ENCODE data around the gene ZFAND6. TPM values are rescaled to one million over a fixed set of nuclear protein-coding genes. Genes with fewer than 3 reads are reported as not detected.

Gene ZFAND6
- total RNA-seq, 1 donor from 2014 or later: 164 TPM

DNA sequence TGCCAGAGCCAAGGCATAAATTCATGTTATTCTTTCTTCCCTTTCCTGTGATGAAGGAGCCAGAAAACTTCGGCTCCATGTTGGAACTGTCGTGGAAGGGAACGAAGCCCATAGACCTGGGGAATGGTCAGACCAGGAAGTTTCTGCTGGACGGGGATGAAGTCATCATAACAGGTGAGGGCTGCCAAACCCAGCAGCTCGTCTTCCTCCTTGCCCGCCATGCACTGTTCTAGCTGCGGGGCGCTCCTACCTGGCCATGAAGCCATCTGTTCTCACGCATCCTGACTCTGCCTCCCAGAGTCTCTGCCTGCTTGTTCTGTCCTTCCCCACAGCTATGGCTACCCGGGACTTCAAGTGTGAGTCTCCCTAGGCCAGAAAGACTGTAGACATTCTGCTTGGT, 121.5 kb downstream of the ZFAND6 start:
- Histone ChIP-seq H3K4me1 (ENCODE audit: control insufficient read depth in 3 of 3, insufficient read depth in 3 of 3, low read length in 3 of 3) (peaks cover 10 to 22% (median 21%) of the 10 kb centered on the region in 3 donors), H3K9me3 (ENCODE audit: control insufficient read depth in 3 of 3, low read length in 3 of 3) (no peaks in the 10 kb centered on the region), H3K36me3 (ENCODE audit: control insufficient read depth in 3 of 3, insufficient read depth in 3 of 3, low read length in 3 of 3) (peaks cover 16 to 30% (median 20%) of the 10 kb centered on the region in 3 donors), H3K9ac (ENCODE audit: low read depth in 1 of 3, low read length in 3 of 3) (no peak overlapping the region), H3K4me3 (ENCODE audit: low read length in 3 of 3) (no peak overlapping the region), H3K27me3 (ENCODE audit: control insufficient read depth in 3 of 3, insufficient read depth in 3 of 3, low read length in 3 of 3) (no peaks in the 10 kb centered on the region), H3K27ac (ENCODE audit: low read depth, low read length) (no peak overlapping the region)

DNA sequence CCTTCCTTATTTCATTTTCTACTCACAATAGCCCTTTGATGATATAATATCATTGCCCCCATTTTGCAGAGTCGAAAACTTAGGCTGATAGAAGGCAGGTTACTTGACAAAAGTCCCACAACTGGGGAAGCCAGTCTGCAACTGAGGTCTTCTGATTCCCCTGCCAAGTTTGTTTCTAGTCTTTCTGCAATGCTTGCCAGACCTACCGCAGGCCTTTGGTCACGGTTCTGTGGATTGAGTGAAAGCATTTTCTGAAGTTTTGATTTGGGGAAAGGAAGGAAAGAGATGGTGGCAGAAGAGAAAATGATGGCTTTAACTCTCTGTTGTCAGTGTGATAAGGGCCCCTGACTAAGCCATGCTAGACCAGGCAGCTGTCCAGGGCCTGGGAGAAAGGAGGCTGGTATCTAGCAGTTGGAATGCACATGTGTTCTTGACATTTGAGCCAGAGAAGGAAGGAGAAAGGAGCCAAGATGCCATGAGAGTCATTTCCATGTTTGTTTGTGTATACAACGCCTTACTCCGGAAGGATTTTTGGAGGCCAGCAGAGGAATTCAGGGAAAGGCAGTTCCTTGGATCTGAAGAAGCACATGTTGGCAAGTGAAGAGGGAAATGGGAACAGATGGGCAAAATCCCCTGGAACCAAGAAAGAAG, 123.3 kb downstream of the ZFAND6 start:
- Histone ChIP-seq H3K9ac (ENCODE audit: low read depth in 1 of 3, low read length in 3 of 3) (no peak overlapping the region), H3K4me1 (ENCODE audit: control insufficient read depth in 3 of 3, insufficient read depth in 3 of 3, low read length in 3 of 3) (peaks cover 10 to 22% (median 21%) of the 10 kb centered on the region in 3 donors), H3K4me3 (ENCODE audit: low read length in 3 of 3) (no peak overlapping the region), H3K27me3 (ENCODE audit: control insufficient read depth in 3 of 3, insufficient read depth in 3 of 3, low read length in 3 of 3) (no peaks in the 10 kb centered on the region), H3K9me3 (ENCODE audit: control insufficient read depth in 3 of 3, low read length in 3 of 3) (no peaks in the 10 kb centered on the region), H3K36me3 (ENCODE audit: control insufficient read depth in 3 of 3, insufficient read depth in 3 of 3, low read length in 3 of 3) (peaks cover 17 to 36% (median 29%) of the 10 kb centered on the region in 3 donors), H3K27ac (ENCODE audit: low read depth, low read length) (no peak overlapping the region)

DNA sequence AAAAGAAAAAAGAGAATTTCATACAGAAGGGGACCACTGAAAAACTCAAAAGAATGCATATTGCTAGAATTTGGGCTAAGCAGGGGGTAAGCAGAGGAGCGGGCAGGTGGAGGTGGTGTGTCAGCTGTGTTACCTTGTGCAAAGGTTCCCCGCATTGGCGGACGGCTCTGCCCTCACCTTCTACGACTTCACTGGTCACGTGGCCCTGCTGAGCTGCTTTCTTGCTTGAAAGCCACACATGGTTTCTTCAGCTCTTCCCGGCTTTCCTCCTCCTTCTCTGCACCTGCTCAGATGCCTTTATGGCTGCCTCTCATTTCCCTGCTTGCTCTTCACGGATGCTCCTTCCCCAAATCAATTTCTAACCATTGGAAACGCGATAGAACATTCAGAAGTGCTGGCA, 123.8 kb downstream of the ZFAND6 start:
- H3K27me3 ChIP-seq (ENCODE audit: control insufficient read depth in 3 of 3, insufficient read depth in 3 of 3, low read length in 3 of 3): no peaks in the 10 kb centered on the region
- no peak overlapping the region for H3K9ac ChIP-seq (ENCODE audit: low read depth in 1 of 3, low read length in 3 of 3)
- no peaks in the 10 kb centered on the region for H3K9me3 ChIP-seq (ENCODE audit: control insufficient read depth in 3 of 3, low read length in 3 of 3)
- H3K36me3 ChIP-seq (ENCODE audit: control insufficient read depth in 3 of 3, insufficient read depth in 3 of 3, low read length in 3 of 3): peaks cover 17 to 36% (median 29%) of the 10 kb centered on the region in 3 donors
- no peak overlapping the region for H3K27ac ChIP-seq (ENCODE audit: low read depth, low read length)
- no peak overlapping the region for H3K4me3 ChIP-seq (ENCODE audit: low read length in 3 of 3)
- peaks cover 10 to 22% (median 21%) of the 10 kb centered on the region in 3 donors for H3K4me1 ChIP-seq (ENCODE audit: control insufficient read depth in 3 of 3, insufficient read depth in 3 of 3, low read length in 3 of 3)

DNA sequence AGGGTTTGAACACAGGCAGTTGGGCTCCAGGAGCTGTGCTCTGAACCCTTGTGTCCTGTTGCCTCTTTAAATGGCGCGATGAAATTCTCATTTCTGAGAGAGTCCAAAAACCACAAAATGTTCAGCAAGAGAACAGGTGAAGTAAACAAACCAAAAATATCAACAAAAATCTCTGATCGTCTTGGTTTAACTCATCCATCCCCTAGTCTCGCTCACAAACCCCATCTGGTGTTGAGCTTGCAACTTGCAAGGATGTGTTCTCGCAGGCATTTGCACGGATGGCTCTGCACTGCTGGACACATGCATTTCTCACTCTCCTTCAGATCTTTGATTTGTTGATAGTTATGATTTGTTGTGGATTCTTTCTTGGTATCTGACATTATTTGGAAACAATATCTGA, 124.4 kb downstream of the ZFAND6 start:
- no peaks in the 10 kb centered on the region for H3K27me3 ChIP-seq (ENCODE audit: control insufficient read depth in 3 of 3, insufficient read depth in 3 of 3, low read length in 3 of 3)
- H3K4me3 ChIP-seq (ENCODE audit: low read length in 3 of 3): no peak overlapping the region
- H3K4me1 ChIP-seq (ENCODE audit: control insufficient read depth in 3 of 3, insufficient read depth in 3 of 3, low read length in 3 of 3): peaks cover 10 to 22% (median 21%) of the 10 kb centered on the region in 3 donors
- H3K36me3 ChIP-seq (ENCODE audit: control insufficient read depth in 3 of 3, insufficient read depth in 3 of 3, low read length in 3 of 3): peaks cover 21 to 36% (median 29%) of the 10 kb centered on the region in 3 donors
- no peak overlapping the region for H3K27ac ChIP-seq (ENCODE audit: low read depth, low read length)
- H3K9ac ChIP-seq (ENCODE audit: low read depth in 1 of 3, low read length in 3 of 3): no peak overlapping the region
- no peaks in the 10 kb centered on the region for H3K9me3 ChIP-seq (ENCODE audit: control insufficient read depth in 3 of 3, low read length in 3 of 3)

DNA sequence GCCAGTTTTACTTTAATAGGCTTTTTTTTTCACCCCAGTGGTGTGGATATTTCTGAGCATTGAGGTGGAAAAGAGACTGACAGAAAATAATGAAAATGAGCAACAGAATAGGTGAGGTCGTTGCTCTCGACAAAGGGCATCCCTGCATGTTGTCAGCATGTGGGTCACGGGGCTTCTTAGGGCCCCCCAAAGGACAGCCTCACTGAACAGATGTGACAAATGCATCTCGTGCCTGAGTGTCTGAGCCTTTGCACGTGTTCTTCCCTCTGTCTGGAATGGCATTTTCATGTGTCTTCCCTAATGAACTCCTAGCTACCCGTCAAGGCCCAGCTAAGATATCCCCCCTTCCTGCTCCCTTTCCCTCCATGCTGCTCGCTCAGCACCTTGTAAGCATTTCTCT, 125.1 kb downstream of the ZFAND6 start:
- H3K9ac ChIP-seq (ENCODE audit: low read depth in 1 of 3, low read length in 3 of 3): no peak overlapping the region
- H3K27ac ChIP-seq (ENCODE audit: low read depth, low read length): no peak overlapping the region
- H3K4me3 ChIP-seq (ENCODE audit: low read length in 3 of 3): no peak overlapping the region
- H3K4me1 ChIP-seq (ENCODE audit: control insufficient read depth in 3 of 3, insufficient read depth in 3 of 3, low read length in 3 of 3): peaks cover 10 to 21% (median 20%) of the 10 kb centered on the region in 3 donors
- H3K9me3 ChIP-seq (ENCODE audit: control insufficient read depth in 3 of 3, low read length in 3 of 3): no peaks in the 10 kb centered on the region
- H3K27me3 ChIP-seq (ENCODE audit: control insufficient read depth in 3 of 3, insufficient read depth in 3 of 3, low read length in 3 of 3): no peaks in the 10 kb centered on the region
- H3K36me3 ChIP-seq (ENCODE audit: control insufficient read depth in 3 of 3, insufficient read depth in 3 of 3, low read length in 3 of 3): peaks cover 21 to 36% (median 29%) of the 10 kb centered on the region in 3 donors

DNA sequence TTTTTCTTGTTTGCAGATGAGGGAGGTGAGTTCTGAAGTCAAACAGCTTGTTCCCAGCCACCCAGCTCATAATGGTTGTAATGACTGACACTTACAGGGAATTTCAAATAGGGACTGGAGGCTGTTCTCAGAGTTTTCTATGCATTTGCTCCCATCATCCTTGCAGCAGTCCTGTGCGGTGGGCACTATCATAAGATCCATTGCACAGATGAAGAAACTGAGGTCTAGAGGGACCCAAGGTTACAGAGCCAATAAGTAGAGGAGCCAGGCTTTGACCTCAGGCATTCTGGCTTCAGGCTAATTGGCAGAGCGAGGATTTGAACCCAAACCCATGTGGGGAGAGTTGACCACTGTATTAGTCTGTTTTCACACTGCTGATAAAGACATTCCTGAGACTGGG, 125.7 kb downstream of the ZFAND6 start:
- H3K4me3 ChIP-seq (ENCODE audit: low read length in 3 of 3): no peak overlapping the region
- H3K27ac ChIP-seq (ENCODE audit: low read depth, low read length): no peak overlapping the region
- peaks cover 18 to 34% (median 29%) of the 10 kb centered on the region in 3 donors for H3K36me3 ChIP-seq (ENCODE audit: control insufficient read depth in 3 of 3, insufficient read depth in 3 of 3, low read length in 3 of 3)
- no peaks in the 10 kb centered on the region for H3K27me3 ChIP-seq (ENCODE audit: control insufficient read depth in 3 of 3, insufficient read depth in 3 of 3, low read length in 3 of 3)
- H3K9me3 ChIP-seq (ENCODE audit: control insufficient read depth in 3 of 3, low read length in 3 of 3): no peaks in the 10 kb centered on the region
- peaks cover 10 to 21% (median 19%) of the 10 kb centered on the region in 3 donors for H3K4me1 ChIP-seq (ENCODE audit: control insufficient read depth in 3 of 3, insufficient read depth in 3 of 3, low read length in 3 of 3)
- H3K9ac ChIP-seq (ENCODE audit: low read depth in 1 of 3, low read length in 3 of 3): no peak overlapping the region

DNA sequence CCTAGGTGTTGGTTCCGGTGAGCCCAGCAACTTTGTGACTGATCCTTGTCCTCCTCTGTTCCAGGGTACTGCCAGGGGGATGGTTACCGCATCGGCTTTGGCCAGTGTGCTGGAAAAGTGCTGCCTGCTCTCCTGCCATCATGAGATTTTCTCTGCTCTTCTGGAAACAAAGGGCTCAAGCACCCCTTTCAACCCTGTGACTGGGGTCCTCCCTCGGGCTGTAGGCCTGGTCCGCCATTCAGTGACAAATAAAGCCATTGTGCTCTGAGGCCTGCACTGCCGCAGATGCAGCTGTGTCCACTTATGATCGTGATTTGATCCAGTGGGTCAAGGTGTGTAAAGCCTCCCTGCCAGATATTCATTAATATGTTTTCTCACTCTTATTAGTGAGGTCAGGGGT, 126.6 kb downstream of the ZFAND6 start:
- no peak overlapping the region for H3K4me3 ChIP-seq (ENCODE audit: low read length in 3 of 3)
- peaks cover 13 to 27% (median 21%) of the 10 kb centered on the region in 3 donors for H3K36me3 ChIP-seq (ENCODE audit: control insufficient read depth in 3 of 3, insufficient read depth in 3 of 3, low read length in 3 of 3)
- no peak overlapping the region for H3K27ac ChIP-seq (ENCODE audit: low read depth, low read length)
- no peaks in the 10 kb centered on the region for H3K27me3 ChIP-seq (ENCODE audit: control insufficient read depth in 3 of 3, insufficient read depth in 3 of 3, low read length in 3 of 3)
- H3K4me1 ChIP-seq (ENCODE audit: control insufficient read depth in 3 of 3, insufficient read depth in 3 of 3, low read length in 3 of 3): peaks cover 10 to 21% (median 19%) of the 10 kb centered on the region in 3 donors
- H3K9me3 ChIP-seq (ENCODE audit: control insufficient read depth in 3 of 3, low read length in 3 of 3): no peaks in the 10 kb centered on the region
- H3K9ac ChIP-seq (ENCODE audit: low read depth in 1 of 3, low read length in 3 of 3): no peak overlapping the region

DNA sequence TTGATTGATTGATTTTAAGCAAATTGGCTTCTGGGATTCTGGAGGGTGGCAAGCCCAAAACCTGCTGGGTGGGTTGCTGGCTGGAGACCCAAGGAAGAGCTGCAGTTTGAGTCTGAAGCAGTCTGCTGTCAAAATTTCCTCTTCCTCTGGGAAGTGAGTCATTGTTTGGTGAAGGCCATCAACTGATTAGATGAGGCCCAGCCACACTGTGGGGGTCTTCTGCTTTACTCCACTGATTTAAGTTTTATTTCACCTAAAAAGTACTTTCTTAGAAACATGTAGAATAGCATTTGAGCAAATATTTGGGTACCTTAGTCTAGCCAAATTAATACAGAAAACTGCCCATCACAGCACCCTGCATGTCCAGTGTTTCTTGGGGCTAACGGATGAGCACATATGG, 127.1 kb downstream of the ZFAND6 start:
- peaks cover 13 to 23% (median 21%) of the 10 kb centered on the region in 3 donors for H3K36me3 ChIP-seq (ENCODE audit: control insufficient read depth in 3 of 3, insufficient read depth in 3 of 3, low read length in 3 of 3)

More for the DNA sequence above, 127.1 kb downstream of the ZFAND6 start:
- Histone ChIP-seq H3K4me1 (ENCODE audit: control insufficient read depth in 3 of 3, insufficient read depth in 3 of 3, low read length in 3 of 3) (peaks cover 10 to 21% (median 19%) of the 10 kb centered on the region in 3 donors), H3K27me3 (ENCODE audit: control insufficient read depth in 3 of 3, insufficient read depth in 3 of 3, low read length in 3 of 3) (no peaks in the 10 kb centered on the region), H3K27ac (ENCODE audit: low read depth, low read length) (no peak overlapping the region), H3K9ac (ENCODE audit: low read depth in 1 of 3, low read length in 3 of 3) (no peak overlapping the region), H3K4me3 (ENCODE audit: low read length in 3 of 3) (no peak overlapping the region), H3K9me3 (ENCODE audit: control insufficient read depth in 3 of 3, low read length in 3 of 3) (no peaks in the 10 kb centered on the region)

Small RNAs within 50 kb of the gene (small RNA-seq; reads per million reads assigned to genes)
- not detected for gene RF00017

Other genes with a start within 250 kb of the ZFAND6 start
- gene MTHFS, start 162.7 kb upstream of the ZFAND6 start, total RNA-seq: 8.4 TPM
- 1.0 TPM for gene BCL2A1, start 88.5 kb upstream of the ZFAND6 start, total RNA-seq
- gene FAH, start 93.3 kb downstream of the ZFAND6 start, total RNA-seq: 13.6 TPM
- gene CTXND1, start 192.5 kb downstream of the ZFAND6 start, total RNA-seq: 0.52 TPM